Inflammatory macrophage treated with lipopolysaccharide for 4 hours (primary cell): ENCODE measurements around the gene ZNF322.
"Not testable (repeated sequence)": the region's sequence is repeated elsewhere in the genome, so short reads cannot be mapped to it uniquely, and the experiment has no call there.

Source experiments
- DNase-seq: peaks from one replicate; pipeline ENCODE4 v3.0.0-alpha.2; 2020

The ZNF322 gene, protein sequence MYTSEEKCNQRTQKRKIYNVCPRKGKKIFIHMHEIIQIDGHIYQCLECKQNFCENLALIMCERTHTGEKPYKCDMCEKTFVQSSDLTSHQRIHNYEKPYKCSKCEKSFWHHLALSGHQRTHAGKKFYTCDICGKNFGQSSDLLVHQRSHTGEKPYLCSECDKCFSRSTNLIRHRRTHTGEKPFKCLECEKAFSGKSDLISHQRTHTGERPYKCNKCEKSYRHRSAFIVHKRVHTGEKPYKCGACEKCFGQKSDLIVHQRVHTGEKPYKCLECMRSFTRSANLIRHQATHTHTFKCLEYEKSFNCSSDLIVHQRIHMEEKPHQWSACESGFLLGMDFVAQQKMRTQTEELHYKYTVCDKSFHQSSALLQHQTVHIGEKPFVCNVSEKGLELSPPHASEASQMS

DNA sequence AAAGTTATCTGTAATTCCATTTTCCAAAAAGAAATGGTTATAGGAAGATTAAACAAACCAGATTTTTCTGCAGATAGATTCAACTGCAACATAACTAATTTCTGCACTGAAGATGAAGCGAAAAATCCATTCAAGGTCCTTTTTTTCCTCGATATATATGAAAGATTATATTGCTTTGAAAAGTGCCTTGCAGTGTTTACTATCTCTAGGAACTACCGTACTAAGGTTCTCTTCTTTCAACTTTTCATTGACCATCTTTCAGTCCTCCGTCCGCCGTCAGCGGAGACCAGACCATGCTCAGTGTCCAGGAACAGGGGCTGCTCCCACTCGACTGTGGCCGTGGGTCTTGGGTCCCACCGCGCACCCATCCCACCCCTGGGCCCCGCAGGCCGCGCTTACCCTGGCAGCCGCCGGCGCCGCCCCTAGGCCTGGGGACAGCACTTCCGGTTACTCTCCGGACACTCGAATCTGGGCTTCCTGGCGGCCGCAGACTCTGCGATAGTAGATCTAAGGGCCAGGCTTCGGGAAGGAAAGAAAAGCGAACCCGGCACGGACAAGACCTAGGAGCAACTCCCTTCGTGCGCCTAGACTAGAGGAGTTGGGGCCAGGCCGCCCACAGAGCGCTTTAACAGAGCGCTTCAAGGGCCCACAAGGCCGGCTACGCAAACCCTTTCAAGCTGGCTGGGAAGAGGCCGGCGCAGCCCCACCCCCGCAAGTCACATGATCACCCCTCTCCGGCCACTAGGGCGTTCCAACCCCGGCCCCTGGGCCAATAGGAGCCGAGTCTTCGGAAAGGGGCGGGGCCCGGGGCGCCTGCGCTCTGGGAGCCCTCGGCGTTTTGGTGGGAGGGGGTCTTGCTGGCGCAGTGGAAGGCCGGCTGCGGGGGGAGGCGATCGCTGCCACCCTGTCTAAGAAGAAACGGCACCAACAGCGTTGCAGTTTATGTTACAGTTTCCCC, at the start of gene ZNF322:
TSS of gene ZNF322 (minus strand) at position 705 of the 958 bp plus-strand sequence. CDS start 21,193 bp downstream, outside the sequence.
- DNase-seq, result peak; percentile 94

DNA sequence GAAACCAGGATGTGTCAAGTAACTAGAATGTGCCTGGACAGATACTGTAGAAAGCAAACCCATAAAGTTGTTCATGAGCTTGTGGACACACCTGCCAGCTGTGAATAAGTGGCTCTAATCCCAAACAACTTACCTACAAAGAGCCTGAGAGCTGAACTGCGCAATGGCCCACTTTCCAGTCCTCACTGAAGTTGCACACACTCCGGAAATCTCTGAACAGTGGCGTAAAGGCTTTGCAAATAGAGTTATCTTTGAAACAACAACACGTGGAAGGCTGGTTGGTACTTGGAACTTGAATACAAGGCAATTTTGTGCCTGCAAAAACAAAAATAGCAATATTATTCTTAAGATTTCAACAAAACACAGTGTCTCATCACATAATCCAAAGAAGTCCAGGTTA, 46.2 kb upstream of the ZNF322 start:
- not testable (repeated sequence) for DNase-seq

DNA sequence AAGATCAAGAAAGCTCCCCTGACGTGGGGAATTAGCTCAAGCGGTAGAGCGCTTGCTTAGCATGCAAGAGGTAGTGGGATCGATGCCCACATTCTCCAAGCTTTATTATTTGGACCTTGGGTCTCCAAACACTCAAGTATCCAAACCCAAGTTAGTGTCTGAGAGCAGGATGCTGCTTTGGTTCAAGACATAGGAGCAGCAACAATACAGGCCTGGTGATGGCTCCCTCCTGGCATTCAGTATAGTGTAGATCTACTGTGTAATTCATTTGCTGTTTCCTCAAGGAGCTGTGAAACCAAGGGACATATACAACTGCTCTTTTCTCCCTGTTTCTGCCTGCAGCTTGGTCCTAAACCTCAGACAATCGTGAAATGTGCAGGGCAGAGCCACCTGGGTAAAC, 45.8 kb upstream of the ZNF322 start:
- not testable (repeated sequence) for DNase-seq

DNA sequence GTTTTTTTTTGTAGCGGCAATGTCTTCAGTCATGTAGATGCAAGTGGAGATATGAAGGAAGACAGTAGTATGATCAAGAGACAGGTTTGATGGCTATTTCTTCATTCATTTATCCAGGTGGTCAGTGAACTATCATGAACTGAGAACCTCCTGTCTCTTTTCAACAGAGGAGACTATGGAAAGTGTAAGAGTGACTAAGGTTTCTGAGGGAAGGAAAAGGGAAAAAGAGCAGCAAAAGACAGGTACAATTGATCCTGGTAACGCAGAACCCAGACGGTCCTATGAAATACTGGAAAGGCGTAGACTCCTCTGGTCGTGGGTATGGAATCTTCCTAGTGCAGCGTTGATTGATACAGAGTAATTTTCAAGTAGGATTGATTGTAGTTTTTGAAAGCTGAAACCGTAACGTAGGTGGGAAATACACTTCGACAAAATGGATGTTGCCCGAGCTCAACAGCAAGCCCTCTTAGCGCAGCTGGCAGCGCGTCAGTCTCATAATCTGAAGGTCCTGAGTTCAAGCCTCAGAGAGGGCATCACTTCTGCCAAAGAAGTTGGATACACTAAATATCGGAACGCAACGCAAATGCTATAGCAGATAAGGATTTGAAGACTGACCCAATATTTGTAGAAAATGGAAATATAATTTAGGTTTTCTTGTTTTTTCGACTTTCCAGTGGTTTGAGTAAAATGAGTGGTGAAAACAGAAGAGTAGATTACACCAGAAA, 41.6 kb upstream of the ZNF322 start:
- not testable (repeated sequence) for DNase-seq

DNA sequence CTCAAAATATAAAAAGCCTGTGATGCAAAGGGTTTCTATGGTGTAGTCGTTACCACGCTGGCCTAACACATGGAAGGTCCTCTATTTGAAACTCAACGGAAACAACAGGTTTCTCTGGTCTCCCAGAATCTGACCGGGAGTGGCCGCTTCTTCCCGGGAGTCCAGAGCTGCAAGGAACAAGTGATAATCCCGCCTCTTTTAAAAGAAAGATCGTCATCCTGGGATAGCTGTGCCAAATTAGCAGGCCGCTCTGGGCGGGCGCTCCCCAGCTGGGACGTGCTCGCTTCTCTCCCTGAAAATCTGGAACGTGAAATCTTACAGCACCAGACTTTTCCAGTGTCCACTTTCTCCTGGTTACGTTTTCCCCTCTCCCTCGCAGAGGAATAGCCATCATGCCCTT, 38.0 kb upstream of the ZNF322 start:
- not testable (repeated sequence) for DNase-seq

DNA sequence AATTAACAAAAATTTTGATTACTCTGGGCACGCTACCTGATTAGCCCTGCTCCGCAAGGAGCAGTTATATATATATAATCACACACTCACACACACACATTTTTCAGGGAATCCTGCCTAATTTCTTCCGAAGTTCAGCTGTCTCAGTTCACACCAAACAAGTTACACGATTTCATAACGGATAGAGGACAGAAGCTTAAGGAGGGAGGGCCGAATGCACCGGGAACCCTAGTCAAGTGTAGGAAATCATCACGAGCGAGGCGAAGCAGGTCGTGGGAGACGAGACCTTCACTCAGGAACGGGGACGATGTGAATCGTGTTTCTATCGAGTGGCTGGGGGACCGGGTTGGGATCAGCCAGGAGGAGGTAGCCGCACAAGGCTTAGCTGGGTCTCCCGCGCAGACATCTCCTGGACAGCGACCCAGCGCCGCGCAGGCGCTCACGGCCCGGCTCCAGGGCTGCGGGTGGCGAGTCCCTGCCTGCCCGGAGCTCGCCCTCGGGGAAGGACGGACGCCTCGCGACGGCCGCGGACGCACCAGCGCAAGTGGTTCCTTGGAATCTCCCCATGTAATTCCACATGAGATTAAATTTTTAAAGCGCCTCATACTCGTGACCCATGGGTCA, 29.9 kb upstream of the ZNF322 start:
- DNase-seq, result not testable (repeated sequence)

DNA sequence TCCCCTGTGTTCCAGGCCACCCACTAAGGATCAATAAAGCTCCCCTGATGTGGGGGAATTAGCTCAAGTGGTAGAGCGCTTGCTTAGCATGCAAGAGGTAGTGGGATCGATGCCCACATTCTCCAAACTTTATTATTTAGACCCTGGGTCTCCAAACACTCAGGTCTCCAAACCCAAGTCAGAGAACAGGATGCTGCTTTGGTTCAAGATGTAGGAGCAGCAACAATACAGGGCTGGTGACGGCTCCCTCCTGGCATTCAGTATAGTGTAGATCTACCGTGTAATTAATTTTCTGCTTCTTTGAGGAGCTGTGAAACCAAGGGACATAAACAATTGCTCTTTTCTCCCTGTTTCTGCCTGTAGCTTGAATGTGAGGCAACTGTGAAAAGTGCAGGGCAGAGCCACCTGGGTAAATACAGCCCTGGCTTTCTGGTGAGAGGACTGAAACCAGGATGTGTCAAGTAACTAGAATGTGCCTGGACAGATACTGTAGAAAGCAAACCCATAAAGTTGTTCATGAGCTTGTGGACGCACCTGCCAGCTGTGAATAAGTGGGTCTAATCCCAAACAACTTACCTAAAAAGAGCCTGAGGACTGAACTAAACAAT, 23.0 kb upstream of the ZNF322 start:
- DNase-seq, result not testable (repeated sequence)

DNA sequence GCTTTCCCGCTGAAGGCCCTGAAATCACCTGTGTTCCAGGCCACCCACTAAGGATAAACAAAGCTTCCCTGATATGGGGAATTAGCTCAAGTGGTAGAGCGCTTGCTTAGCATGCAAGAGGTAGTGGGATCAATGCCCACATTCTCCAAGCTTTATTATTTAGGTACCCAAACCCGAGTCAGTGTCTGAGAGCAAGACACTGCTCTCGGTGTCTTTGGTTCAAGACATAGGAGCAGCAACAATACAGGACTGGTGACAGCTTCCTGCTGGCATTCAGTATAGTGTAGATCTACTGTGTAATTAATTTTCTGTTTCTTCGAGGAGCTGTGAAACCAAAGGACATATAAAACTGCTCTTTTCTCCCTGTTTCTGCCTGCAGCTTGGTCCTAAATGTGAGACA, 13.7 kb upstream of the ZNF322 start:
- not testable (repeated sequence) for DNase-seq

DNA sequence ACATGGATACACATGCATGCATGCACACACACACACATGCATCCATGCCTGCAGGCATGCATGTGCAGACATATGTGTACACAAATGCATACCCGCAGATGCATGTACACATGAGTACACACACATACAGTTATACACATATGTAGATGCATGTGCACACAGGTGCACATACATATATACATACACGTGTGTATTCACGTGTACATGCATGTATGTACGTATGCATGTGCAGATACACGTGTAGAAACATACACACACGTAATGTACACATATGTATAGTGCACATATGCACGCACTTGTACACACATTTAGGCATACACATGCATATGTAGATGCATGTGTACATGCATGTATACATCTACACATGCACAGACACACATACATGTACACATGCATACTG, 11.0 kb upstream of the ZNF322 start:
- not testable (repeated sequence) for DNase-seq

DNA sequence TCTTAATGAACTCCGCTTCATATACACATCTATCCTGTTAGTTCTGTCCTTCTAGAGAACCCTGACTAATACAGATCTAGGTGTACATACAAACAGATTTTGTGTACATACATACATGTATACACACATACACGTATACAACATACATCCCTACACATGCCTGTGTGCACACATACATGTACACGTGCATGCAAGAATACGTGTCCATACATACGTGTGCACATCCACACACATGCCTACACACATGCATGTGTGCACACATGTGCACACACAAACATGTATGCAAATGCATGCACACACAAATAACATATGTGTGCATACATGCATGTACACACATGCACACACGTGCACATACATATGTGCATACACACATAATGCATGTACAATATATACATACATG, 10.5 kb upstream of the ZNF322 start:
- DNase-seq, result not testable (repeated sequence)

DNA sequence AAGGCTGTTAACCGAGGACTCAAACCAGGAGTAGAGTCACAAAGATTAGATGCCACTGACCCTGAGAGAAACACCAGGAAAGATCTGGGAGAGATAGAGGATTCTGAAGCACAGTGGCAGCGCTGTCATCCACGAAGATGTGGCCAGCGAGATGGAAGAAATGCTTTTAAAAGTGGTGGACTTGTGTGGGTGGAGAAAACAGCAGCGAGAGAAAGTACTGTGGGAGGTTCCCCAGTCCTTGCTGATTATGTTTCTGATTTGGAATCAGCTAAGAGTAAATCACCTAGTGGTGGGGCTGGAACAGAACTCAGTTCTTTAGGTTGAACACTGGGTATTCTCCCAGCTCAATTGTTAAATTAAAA, 435 bp upstream of the ZNF322 start:
- peak; percentile 32 for DNase-seq

DNA sequence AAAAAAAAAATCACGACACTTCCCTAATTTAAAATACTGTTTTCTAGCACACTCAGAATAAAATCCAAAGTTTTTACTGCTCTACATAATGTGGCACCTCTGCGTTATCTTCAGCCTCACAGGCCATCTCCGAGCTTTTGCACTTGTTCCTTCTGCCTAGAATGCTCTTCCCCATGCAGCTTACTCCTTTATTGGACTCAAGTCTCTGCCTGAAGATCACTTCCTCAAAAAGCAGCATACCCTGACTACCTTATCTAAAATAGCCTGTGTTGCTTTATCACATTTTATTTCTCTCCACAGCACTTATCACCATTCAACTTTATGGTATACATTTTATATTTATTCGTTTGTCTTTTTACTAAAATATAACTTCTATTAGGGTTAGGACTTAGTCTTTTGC, 2.3 kb downstream of the ZNF322 start:
- no peak for DNase-seq

DNA sequence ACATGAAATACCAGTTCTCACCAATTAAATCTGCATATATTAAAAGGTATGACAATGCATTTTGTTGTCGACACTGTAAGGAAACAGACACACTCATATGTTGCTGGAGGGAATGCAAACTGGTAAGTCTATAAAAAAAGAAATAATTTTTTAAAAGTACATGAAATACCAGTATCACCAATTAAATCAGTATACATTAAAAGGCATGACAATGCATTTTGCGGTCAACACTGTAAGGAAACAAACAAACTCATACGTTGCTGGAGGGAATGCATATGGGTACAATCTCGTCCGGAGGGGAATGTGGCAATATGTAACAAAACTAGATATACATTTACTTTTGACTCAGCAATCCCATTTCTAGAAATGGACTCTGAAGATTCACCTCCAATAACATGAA, 6.5 kb downstream of the ZNF322 start:
- no peak for DNase-seq

DNA sequence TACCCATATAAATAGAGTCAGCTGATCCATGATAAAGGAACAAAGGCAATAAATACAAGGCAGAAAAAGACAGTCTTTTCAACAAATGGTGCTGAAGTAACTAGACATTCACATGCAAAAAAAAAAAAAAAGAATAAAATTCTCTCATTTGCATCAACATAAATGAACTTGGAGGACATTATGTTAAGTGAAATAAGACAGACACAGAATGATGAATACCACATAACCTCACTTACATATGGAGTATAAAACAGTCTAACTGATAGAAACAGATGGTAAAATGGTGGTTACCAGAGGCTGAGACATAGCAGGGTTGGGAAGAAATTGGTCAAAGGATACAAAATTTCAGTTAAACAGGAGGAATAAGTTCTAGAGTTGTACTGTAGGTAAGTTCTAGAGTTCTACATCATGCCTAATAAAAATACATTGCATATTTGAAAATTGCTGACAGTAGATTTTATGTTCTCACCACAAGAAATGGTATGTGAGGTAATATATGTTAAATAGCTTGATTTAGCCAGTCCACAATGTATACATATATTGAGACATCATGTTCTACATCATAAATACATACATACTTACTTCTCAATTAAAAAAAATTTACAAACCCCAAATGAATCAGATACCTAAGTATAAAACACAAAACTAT, 8.3 kb downstream of the ZNF322 start:
- DNase-seq, result no peak

DNA sequence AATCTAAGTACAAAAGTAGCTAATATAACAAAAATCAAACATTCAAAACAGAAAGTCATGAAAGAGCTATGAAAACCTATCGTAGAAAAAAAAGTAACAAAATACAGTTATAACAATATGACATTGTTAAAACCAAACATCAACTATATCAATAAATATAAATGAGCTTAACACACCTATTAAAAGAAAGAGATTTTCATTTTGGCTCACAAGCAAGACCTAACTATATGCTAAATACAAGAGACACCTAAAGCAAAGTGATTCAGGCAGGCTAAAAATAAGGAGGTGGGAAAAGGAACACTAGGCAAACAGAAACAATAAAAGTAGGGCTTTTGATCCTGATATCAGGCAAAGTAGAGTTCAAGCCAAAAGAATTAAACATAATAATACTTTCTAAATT, 13.5 kb downstream of the ZNF322 start:
- DNase-seq, result no peak

DNA sequence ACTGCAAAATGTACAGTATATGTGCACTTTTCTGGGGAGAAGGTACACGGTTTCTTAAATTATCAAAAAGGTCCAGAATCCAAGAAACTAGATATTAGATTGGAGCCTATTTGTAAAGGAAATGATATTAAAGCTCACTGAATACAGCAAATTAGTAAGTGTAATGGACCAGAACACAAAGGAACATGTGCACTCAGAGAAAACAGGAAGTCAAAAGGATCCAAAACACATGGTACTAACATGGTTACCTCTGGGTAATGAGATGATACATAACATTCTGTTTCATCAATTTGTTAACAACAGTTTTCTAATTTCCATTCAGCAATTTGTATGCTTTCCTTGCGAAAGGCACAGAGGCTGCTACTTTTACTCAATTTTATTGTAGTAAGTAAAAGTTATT, 18.7 kb downstream of the ZNF322 start:
- no peak for DNase-seq

DNA sequence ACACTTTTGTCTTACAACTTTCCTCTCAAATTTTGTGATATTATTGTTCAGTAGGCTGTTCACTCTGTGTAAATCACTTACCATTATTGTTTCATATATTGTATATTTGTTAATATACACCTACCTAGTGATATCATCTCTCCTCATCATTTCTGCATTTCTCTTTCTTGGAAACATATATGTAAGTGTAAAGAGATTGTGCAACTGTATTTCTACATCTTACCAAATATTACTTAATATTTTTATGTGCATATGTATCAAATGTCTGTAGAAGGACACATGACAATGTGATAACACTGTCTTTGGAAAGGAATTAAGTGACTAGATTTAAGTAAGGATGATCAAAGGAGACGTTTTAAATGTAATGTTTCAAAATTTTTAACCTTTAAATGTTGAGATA, 30.2 kb downstream of the ZNF322 start:
- peak; percentile 52 for DNase-seq

DNA sequence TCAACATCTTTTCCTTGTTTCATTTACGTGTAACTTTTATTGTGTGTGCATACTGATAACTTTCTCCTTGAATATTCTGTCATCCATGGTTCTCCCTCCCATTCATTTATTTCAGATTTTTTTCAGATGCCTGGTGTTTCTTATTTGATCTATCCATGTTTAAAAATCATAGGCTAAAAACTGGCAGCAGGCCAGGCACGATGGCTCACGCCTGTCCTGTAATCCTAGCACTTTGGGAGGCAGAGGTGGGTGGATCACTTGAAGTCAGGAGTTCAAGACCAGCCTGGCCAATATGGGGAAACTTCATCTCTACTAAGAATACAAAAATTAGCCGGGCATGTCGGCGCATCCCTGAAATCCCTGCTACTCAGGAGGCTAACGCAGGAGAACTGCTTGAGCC, 31.7 kb downstream of the ZNF322 start:
- no peak for DNase-seq

DNA sequence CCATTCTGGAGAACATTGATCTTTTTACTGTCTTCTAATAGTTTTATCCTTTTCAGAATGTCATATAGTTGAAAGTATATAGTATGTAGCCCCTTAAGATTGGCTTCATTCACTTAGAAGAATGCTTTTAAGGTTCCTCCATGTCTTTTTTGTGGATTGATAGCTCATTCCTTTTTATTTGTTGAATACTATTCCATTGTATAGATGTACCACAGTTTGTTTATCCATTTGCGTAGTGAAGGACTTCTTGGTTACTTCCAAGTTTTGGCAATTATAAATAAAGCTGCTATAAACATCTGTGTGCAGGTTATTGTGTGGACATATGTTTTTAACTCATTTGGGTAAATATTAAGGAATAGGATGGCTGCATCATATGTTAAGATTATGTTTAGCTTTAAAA, 35.0 kb downstream of the ZNF322 start:
- DNase-seq, result no peak

DNA sequence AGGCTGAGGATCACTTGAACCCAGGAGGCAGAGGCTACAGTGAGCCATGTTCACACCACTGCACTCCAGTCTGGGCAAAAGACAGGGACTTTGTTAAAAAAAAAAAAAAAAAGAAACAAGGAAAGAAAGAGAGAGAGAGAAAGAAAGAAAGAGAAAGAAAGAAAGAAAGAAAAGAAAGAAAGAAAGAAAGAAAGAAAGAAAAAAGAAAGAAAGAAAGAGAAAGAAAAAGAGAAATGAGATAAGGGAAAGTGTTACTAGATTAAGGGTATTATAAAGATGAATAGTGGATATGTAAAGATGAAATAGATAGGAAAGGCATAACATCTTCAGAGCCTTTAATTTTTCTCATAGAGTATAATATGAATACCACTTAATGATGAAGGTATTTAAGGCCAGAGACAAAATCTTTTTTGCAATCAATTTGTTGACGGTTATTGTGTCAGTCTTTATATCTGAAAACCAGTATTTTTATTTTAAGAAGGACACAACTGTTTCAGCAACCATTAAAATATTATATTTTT, 36.1 kb downstream of the ZNF322 start:
- no peak for DNase-seq
